Measurements from ENCODE around the gene PEAK1.

- peak in 4 of 6 experiments; percentile 27 to 67 (median 60) for TF ChIP-seq CTCF (IDR thresholded peaks at IDR 0.05)
- TF ChIP-seq POLR2A (IDR thresholded peaks at IDR 0.05) = no peak
Observed at GRCh38 chr15:77107531-77108355, 312.2 kb downstream of the PEAK1 start.
